Activated T-helper 2 cell treated with anti-CD3 and anti-CD28 coated beads, Interferon-gamma antibody, Interleukin-2, Interleukin-4, amounts not matched to agents 10 μg/mL and 5 μg/mL and 100 μg/mL, durations not matched to agents 14 hours and 24 hours and 36 hours (primary cell): Measurements from ENCODE around the gene IP6K1. TPM values are rescaled to one million over a fixed set of nuclear protein-coding genes. Genes with fewer than 3 reads are reported as not detected.

Source experiments
- DNase-seq: peaks from one replicate; pipeline ENCODE4 v3.0.0; 2021; ENCODE audit warnings: low spot score
- H3K27ac Mint-ChIP-seq: one replicate; pipeline ENCODE4 v1.8.0; 2021; ENCODE audit warnings: mixed read lengths
- H3K27me3 Mint-ChIP-seq: one replicate; pipeline ENCODE4 v1.8.0; 2021; ENCODE audit warnings: low read depth, mixed read lengths
- H3K36me3 Mint-ChIP-seq: one replicate; pipeline ENCODE4 v1.8.0; 2021; ENCODE audit warnings: low read depth, mixed read lengths
- H3K4me1 Mint-ChIP-seq: one replicate; pipeline ENCODE4 v1.8.0; 2021; ENCODE audit warnings: low read depth, mixed read lengths
- H3K4me3 Mint-ChIP-seq: one replicate; pipeline ENCODE4 v1.8.0; 2021; ENCODE audit warnings: low read depth, mild to moderate bottlenecking, moderate library complexity, mixed read lengths
- H3K9me3 Mint-ChIP-seq: one replicate; pipeline ENCODE4 v1.8.0; 2021; ENCODE audit warnings: mixed read lengths
- intact Hi-C: fragments of 100-400 bp; cut with micrococcal nuclease; formaldehyde crosslinking; loops from one replicate; pipeline ENCODE4 v1.15.1; 2023
- total RNA-seq: library from RNA; stranded (reverse); gene quantifications from 2 replicates; pipeline ENCODE4 v1.2.3, GENCODE V29; 2022

The IP6K1 gene
- total RNA-seq, 1 donor from 2014 or later: 36.9 TPM

GRCh38 chr3:49745986-49746385, 40.4 kb downstream of the IP6K1 start:
- no peak overlapping the region for H3K4me3 Mint-ChIP-seq
- H3K9me3 Mint-ChIP-seq: no peaks in the 10 kb centered on the region

GRCh38 chr3:49740427-49740826, 45.9 kb downstream of the IP6K1 start:
- Mint-ChIP-seq H3K36me3 (peaks cover 34% of the 10 kb centered on the region), H3K27ac (no peak overlapping the region)

More at GRCh38 chr3:49745986-49746385, 40.4 kb downstream of the IP6K1 start:
- no peaks in the 10 kb centered on the region for H3K27me3 Mint-ChIP-seq
- intact Hi-C loops: no loop called here
- DNase-seq: no peak
- H3K36me3 Mint-ChIP-seq: peaks cover 20% of the 10 kb centered on the region
- no peak overlapping the region for H3K27ac Mint-ChIP-seq
- H3K4me1 Mint-ChIP-seq: peaks cover 2% of the 10 kb centered on the region

GRCh38 chr3:49738067-49738713, 48.2 kb downstream of the IP6K1 start:
- DNase-seq: no peak
- no peaks in the 10 kb centered on the region for H3K4me1 Mint-ChIP-seq
- H3K4me3 Mint-ChIP-seq: no peak overlapping the region
- no peak overlapping the region for H3K27ac Mint-ChIP-seq
- H3K9me3 Mint-ChIP-seq: no peaks in the 10 kb centered on the region
- intact Hi-C loops: no loop called here
- H3K27me3 Mint-ChIP-seq: no peaks in the 10 kb centered on the region
- H3K36me3 Mint-ChIP-seq: peaks cover 40% of the 10 kb centered on the region

More at GRCh38 chr3:49740427-49740826, 45.9 kb downstream of the IP6K1 start:
- peaks cover 2% of the 10 kb centered on the region for H3K4me1 Mint-ChIP-seq
- no peak overlapping the region for H3K4me3 Mint-ChIP-seq
- no peaks in the 10 kb centered on the region for H3K27me3 Mint-ChIP-seq
- no peaks in the 10 kb centered on the region for H3K9me3 Mint-ChIP-seq
- no peak for DNase-seq
- intact Hi-C loops: no loop called here

GRCh38 chr3:49734752-49735151, 51.6 kb downstream of the IP6K1 start:
- intact Hi-C loops: no loop called here
- H3K36me3 Mint-ChIP-seq: peaks cover 59% of the 10 kb centered on the region
- H3K4me1 Mint-ChIP-seq: no peaks in the 10 kb centered on the region
- no peaks in the 10 kb centered on the region for H3K9me3 Mint-ChIP-seq
- no peak overlapping the region for H3K4me3 Mint-ChIP-seq
- DNase-seq: no peak
- H3K27ac Mint-ChIP-seq: no peak overlapping the region
- no peaks in the 10 kb centered on the region for H3K27me3 Mint-ChIP-seq

GRCh38 chr3:49733551-49733950, 52.8 kb downstream of the IP6K1 start:
- DNase-seq: no peak
- Mint-ChIP-seq H3K27ac (no peak overlapping the region), H3K4me1 (no peaks in the 10 kb centered on the region), H3K27me3 (no peaks in the 10 kb centered on the region), H3K9me3 (no peaks in the 10 kb centered on the region), H3K4me3 (no peak overlapping the region), H3K36me3 (peaks cover 56% of the 10 kb centered on the region)
- intact Hi-C loops: no loop called here

GRCh38 chr3:49732597-49732996, 53.7 kb downstream of the IP6K1 start:
- Mint-ChIP-seq H3K36me3 (peaks cover 51% of the 10 kb centered on the region), H3K27ac (no peak overlapping the region), H3K4me1 (no peaks in the 10 kb centered on the region), H3K9me3 (no peaks in the 10 kb centered on the region), H3K27me3 (no peaks in the 10 kb centered on the region), H3K4me3 (no peak overlapping the region)
- DNase-seq: no peak
- intact Hi-C loops: no loop called here

- Mint-ChIP-seq H3K27me3 (no peaks in the 10 kb centered on the region), H3K36me3 (peaks cover 39% of the 10 kb centered on the region)
- intact Hi-C loops: no loop called here
Observed at GRCh38 chr3:49729966-49730609, 56.3 kb downstream of the IP6K1 start.

GRCh38 chr3:49727924-49728361, 58.4 kb downstream of the IP6K1 start:
- Mint-ChIP-seq H3K27me3 (no peaks in the 10 kb centered on the region), H3K4me1 (peaks cover 3% of the 10 kb centered on the region), H3K27ac (no peak overlapping the region), H3K36me3 (peaks cover 30% of the 10 kb centered on the region), H3K4me3 (no peak overlapping the region), H3K9me3 (no peaks in the 10 kb centered on the region)
- intact Hi-C loops: no loop called here
- DNase-seq: no peak

More at GRCh38 chr3:49729966-49730609, 56.3 kb downstream of the IP6K1 start:
- DNase-seq: no peak
- Mint-ChIP-seq H3K4me1 (no peaks in the 10 kb centered on the region), H3K27ac (no peak overlapping the region), H3K9me3 (no peaks in the 10 kb centered on the region), H3K4me3 (no peak overlapping the region)

GRCh38 chr3:49727154-49727923, 59.0 kb downstream of the IP6K1 start:
- Mint-ChIP-seq H3K27ac (no peak overlapping the region), H3K27me3 (no peaks in the 10 kb centered on the region), H3K4me3 (no peak overlapping the region), H3K9me3 (no peaks in the 10 kb centered on the region), H3K36me3 (peaks cover 29% of the 10 kb centered on the region), H3K4me1 (peaks cover 8% of the 10 kb centered on the region)
- DNase-seq: no peak
- intact Hi-C loops: no loop called here

- H3K4me3 Mint-ChIP-seq: no peak overlapping the region
- H3K27ac Mint-ChIP-seq: no peak overlapping the region
- no peaks in the 10 kb centered on the region for H3K9me3 Mint-ChIP-seq
- intact Hi-C loops: no loop called here
- H3K36me3 Mint-ChIP-seq: peaks cover 33% of the 10 kb centered on the region
- H3K27me3 Mint-ChIP-seq: no peaks in the 10 kb centered on the region
- H3K4me1 Mint-ChIP-seq: peaks cover 12% of the 10 kb centered on the region
- no peak for DNase-seq
Observed at GRCh38 chr3:49725906-49726681, 60.2 kb downstream of the IP6K1 start.

GRCh38 chr3:49724586-49724985, 61.8 kb downstream of the IP6K1 start:
- intact Hi-C loops: no loop called here
- Mint-ChIP-seq H3K4me3 (peak overlapping the region; percentile 93), H3K27me3 (no peaks in the 10 kb centered on the region), H3K27ac (peak overlapping the region; percentile 94), H3K36me3 (peaks cover 37% of the 10 kb centered on the region), H3K9me3 (no peaks in the 10 kb centered on the region), H3K4me1 (peaks cover 14% of the 10 kb centered on the region)
- DNase-seq: no peak
